Adrenal gland (tissue), 5 donors: ENCODE data around the gene FARP1.

ENCODE experiments used
- CTCF ChIP-seq, 6 experiments: fragments of 450-650 bp in 4 of 6; fragments of 200-600 bp in 2 of 6; sonication (generic) in 1 of 6; IDR thresholded peaks; 1 replicate in 5 of 6; 2 replicates in 1 of 6; pipeline versions ENCODE4 v1.5.1 to v1.8.0; 2016 to 2021; ENCODE audit warnings: antibody characterized with exemption in 6 of 6, mild to moderate bottlenecking in 2 of 6, moderate library complexity in 1 of 6
- POLR2A ChIP-seq, 2 donors: fragments of 450-650 bp; IDR thresholded peaks; one replicate each; pipeline ENCODE4 v1.6.1; 2017; ENCODE audit warnings: antibody characterized with exemption in 2 of 2, mild to moderate bottlenecking in 2 of 2, moderate library complexity in 1 of 2
- donor health status: DM: no; HTN: no; CAD: no.

DNA sequence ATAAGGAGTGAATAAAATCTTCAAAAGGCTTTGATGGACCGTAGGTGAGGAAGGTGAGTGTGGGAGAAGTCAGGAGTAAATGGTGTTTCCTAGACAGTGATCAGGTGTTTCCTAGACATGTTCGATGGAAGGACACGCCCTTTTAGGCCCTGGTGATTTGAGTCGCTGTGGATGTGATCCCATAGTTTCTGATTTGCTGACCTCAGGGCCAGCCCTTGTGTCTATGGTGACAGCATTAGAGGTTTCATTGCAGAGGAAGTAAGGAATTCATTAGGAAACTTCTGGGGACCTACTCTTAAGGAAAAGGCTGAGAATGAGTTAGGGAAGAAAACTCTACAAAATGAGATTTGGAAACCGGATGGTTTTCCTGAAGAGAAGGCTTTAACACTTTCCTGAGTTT, 65.7 kb downstream of the FARP1 start:
- TF ChIP-seq POLR2A (IDR thresholded peaks at IDR 0.05) = no peak
- TF ChIP-seq CTCF (IDR thresholded peaks at IDR 0.05) = no peak
